IMR-90 (cell line): ENCODE data around the gene PARD3. TPM values are rescaled to one million over a fixed set of nuclear protein-coding genes. Genes with fewer than 3 reads are reported as not detected.

Experiments used
- ATAC-seq: fragments of 200-7000 bp; cut with Tn5 transposase; 2 replicates; pipeline ENCODE4 v1.9.1; 2020; ENCODE audit warnings: low read depth, mild to moderate bottlenecking, moderate library complexity
- BruUV-seq: library from RNA; stranded (reverse); fragments of 400-500 nt; replicated peaks from 2 replicates; lab custom pipeline; 2021; lab: Mats Ljungman, UMichigan
- CTCF ChIA-PET: fragments of 300-600 bp; formaldehyde crosslinking; extraction: SDS; loops from one replicate; lab custom pipeline; 2021; ENCODE audit warnings: antibody characterized with exemption; lab: Yijun Ruan, JAX
- POLR2A ChIA-PET: fragments of 300-600 bp; sonication (Branson Sonifier 250); formaldehyde crosslinking; loops from one replicate; lab custom pipeline; 2022; ENCODE audit warnings: antibody characterized with exemption; ENCODE audit not compliant: unreplicated experiment; lab: Charles Lee
- DNase-seq: peaks from one replicate; pipeline ENCODE4 v3.0.0; 2013
- H2AFZ ChIP-seq: replicated peaks from 2 replicates; pipeline ENCODE3; 2013; ENCODE audit warnings: low read length, mild to moderate bottlenecking; ENCODE audit not compliant: poor library complexity
- H2AK5ac ChIP-seq: 2 replicates; pipeline ENCODE4 v1.6.1; 2013; ENCODE audit warnings: low read depth, low read length, inconsistent platforms
- H2AK9ac ChIP-seq: replicated peaks from 2 replicates; pipeline ENCODE3; 2013; ENCODE audit warnings: mild to moderate bottlenecking, low read depth, low read length, moderate library complexity; ENCODE audit not compliant: poor library complexity
- H2BK120ac ChIP-seq: 2 replicates; pipeline ENCODE4 v1.6.1; 2013; ENCODE audit warnings: low read depth, low read length, inconsistent platforms
- H2BK15ac ChIP-seq: 3 replicates; pipeline ENCODE4 v1.6.1; 2013; ENCODE audit warnings: low read depth, low read length, inconsistent platforms
- H2BK20ac ChIP-seq: 2 replicates; pipeline ENCODE4 v1.6.1; 2013; ENCODE audit warnings: low read depth, mild to moderate bottlenecking, inconsistent platforms, low read length, moderate library complexity
- H2BK5ac ChIP-seq: 2 replicates; pipeline ENCODE4 v1.6.1; 2013; ENCODE audit warnings: mild to moderate bottlenecking, low read depth, low read length, inconsistent platforms; ENCODE audit not compliant: poor library complexity, severe bottlenecking
- H3K14ac ChIP-seq: replicated peaks from 2 replicates; pipeline ENCODE4 v1.6.1; 2013; ENCODE audit warnings: low read depth, low read length, inconsistent platforms
- H3K18ac ChIP-seq: 2 replicates; pipeline ENCODE4 v1.6.1; 2013; ENCODE audit warnings: low read depth, low read length, control low read depth
- H3K23ac ChIP-seq: 2 replicates; pipeline ENCODE4 v1.6.1; 2013; ENCODE audit warnings: low read depth, low read length, inconsistent platforms
- H3K27ac ChIP-seq: 2 replicates; pipeline ENCODE4 v1.5.1; 2013; ENCODE audit warnings: mild to moderate bottlenecking, control low read depth, low read length; ENCODE audit not compliant: insufficient read depth
- H3K27me3 ChIP-seq: 2 replicates; pipeline ENCODE4 v1.6.1; 2013; ENCODE audit warnings: low read length; ENCODE audit not compliant: control insufficient read depth, insufficient read depth
- H3K36me3 ChIP-seq: 2 replicates; pipeline ENCODE4 v1.6.1; 2013; ENCODE audit warnings: low read length, mixed read lengths; ENCODE audit not compliant: control insufficient read depth, insufficient read depth
- H3K4ac ChIP-seq: 2 replicates; pipeline ENCODE4 v1.6.1; 2013; ENCODE audit warnings: low read depth, low read length, inconsistent platforms
- H3K4me1 ChIP-seq: 2 replicates; pipeline ENCODE4 v1.6.1; 2013; ENCODE audit warnings: low read length, mixed read lengths; ENCODE audit not compliant: control insufficient read depth, insufficient read depth
- H3K4me2 ChIP-seq: 2 replicates; pipeline ENCODE4 v1.6.1; 2013; ENCODE audit warnings: low read depth, mild to moderate bottlenecking, control low read depth, low read length, moderate library complexity
- H3K4me3 ChIP-seq: 2 replicates; pipeline ENCODE4 v1.5.1; 2013; ENCODE audit warnings: low read depth, mild to moderate bottlenecking, control low read depth, low read length, moderate library complexity; ENCODE audit not compliant: insufficient read depth
- H3K56ac ChIP-seq: 2 replicates; pipeline ENCODE4 v1.6.1; 2013; ENCODE audit warnings: low read length, inconsistent platforms; ENCODE audit not compliant: insufficient read depth; ENCODE audit errors: extremely low read depth
- H3K79me1 ChIP-seq, 2 experiments: 2 replicates each; pipeline ENCODE4 v1.6.1; 2013; ENCODE audit warnings: low read length in 2 of 2, inconsistent platforms in 1 of 2, low read depth in 1 of 2
- H3K9ac ChIP-seq: 2 replicates; pipeline ENCODE4 v1.6.1; 2013; ENCODE audit warnings: low read depth, low read length, control low read depth
- H3K9me1 ChIP-seq: 2 replicates; pipeline ENCODE4 v1.6.1; 2013; ENCODE audit warnings: low read length, inconsistent platforms; ENCODE audit not compliant: insufficient read depth
- H3K9me3 ChIP-seq: 2 replicates; pipeline ENCODE4 v1.6.1; 2013; ENCODE audit warnings: low read length; ENCODE audit not compliant: control insufficient read depth, insufficient read depth
- H4K20me1 ChIP-seq: 2 replicates; pipeline ENCODE4 v1.6.1; 2013; ENCODE audit warnings: low read length, inconsistent platforms; ENCODE audit not compliant: insufficient read depth
- H4K5ac ChIP-seq: 2 replicates; pipeline ENCODE4 v1.6.1; 2013; ENCODE audit warnings: mild to moderate bottlenecking, low read depth, low read length, control low read depth
- H4K8ac ChIP-seq, 2 experiments: 2 replicates each; pipeline ENCODE4 v1.6.1; 2013; ENCODE audit warnings: low read depth in 2 of 2, low read length in 2 of 2, control low read depth in 1 of 2, inconsistent platforms in 1 of 2
- H4K91ac ChIP-seq: 2 replicates; pipeline ENCODE4 v1.6.1; 2013; ENCODE audit warnings: low read depth, low read length, inconsistent platforms; ENCODE audit not compliant: insufficient read depth
- BHLHE40 ChIP-seq: fragments of 150-350 bp; IDR thresholded peaks from 2 replicates; pipeline ENCODE4 v1.6.1; 2016; ENCODE audit warnings: mild to moderate bottlenecking, low read depth, low read length
- CEBPB ChIP-seq: IDR thresholded peaks from 2 replicates; pipeline ENCODE4 v1.6.1; 2012; ENCODE audit warnings: low read depth, low read length, improper control_type of control experiment
- MAFK ChIP-seq: IDR thresholded peaks from 2 replicates; pipeline ENCODE4 v1.6.1; 2012; ENCODE audit warnings: low read depth, low read length, improper control_type of control experiment
- MXI1 ChIP-seq: IDR thresholded peaks from 2 replicates; pipeline ENCODE4 v1.6.1; 2012; ENCODE audit warnings: low read depth, mild to moderate bottlenecking, low read length, moderate library complexity, borderline replicate concordance
- NFE2L2 ChIP-seq: fragments of 150-350 bp; IDR thresholded peaks from 2 replicates; pipeline ENCODE4 v1.6.1; 2016; ENCODE audit warnings: low read depth, mild to moderate bottlenecking, low read length
- RAD21 ChIP-seq: IDR thresholded peaks from 2 replicates; pipeline ENCODE4 v1.6.1; 2012; ENCODE audit warnings: low read length, improper control_type of control experiment
- RCOR1 ChIP-seq: IDR thresholded peaks from 2 replicates; pipeline ENCODE4 v1.6.1; 2012; ENCODE audit warnings: mild to moderate bottlenecking, low read length, improper control_type of control experiment; ENCODE audit not compliant: insufficient replicate concordance
- SMC3 ChIP-seq: fragments of 150-350 bp; IDR thresholded peaks from 2 replicates; pipeline ENCODE4 v1.6.1; 2016; ENCODE audit warnings: low read depth, mild to moderate bottlenecking, antibody characterized with exemption, low read length, moderate library complexity
- WGBS, 2 experiments: methylation state at CpG; one replicate each; pipeline versions ENCODE4 v1.1.5 to v1.1.7; 2013; ENCODE audit warnings: missing lambda C conversion rate in 2 of 2; ENCODE audit not compliant: insufficient read length in 1 of 2; ENCODE audit errors: extremely low coverage in 2 of 2; 5-methylcytosine and 5-hydroxymethylcytosine counted together
- dilution Hi-C: fragments of 300-500 bp; cut with HindIII; formaldehyde crosslinking; loops from one replicate; pipeline ENCODE4 v1.14.3; 2018; ENCODE audit warnings: low sequenced_read_pairs; ENCODE audit not compliant: unreplicated experiment
- in situ Hi-C: fragments of 300-500 bp; cut with MboI; formaldehyde crosslinking; loops from 3 replicates; pipeline ENCODE4 v1.14.3; 2019; ENCODE audit warnings: low sequenced_read_pairs, inconsistent platforms, mixed read lengths
- intact Hi-C: fragments of 100-400 bp; cut with micrococcal nuclease; formaldehyde crosslinking; loops from 2 replicates; pipeline ENCODE4 v1.10.0; 2022
- polyA plus RNA-seq, 3 experiments: library from polyadenylated mRNA; depleted of rRNA; stranded (reverse); fragments of >200 nt; gene quantifications; 2 replicates each; pipeline ENCODE4 v1.2.3, GENCODE V29; 2012; ENCODE audit warnings: low replicate concordance in 1 of 3
- total RNA-seq: library from RNA; depleted of rRNA; stranded (reverse); fragments of >200 nt; gene quantifications from 2 replicates; pipeline ENCODE4 v1.2.3, GENCODE V29; 2012

The PARD3 gene
- total and polyA plus RNA-seq, 2 of the 4 experiments (the other 2 are of a cell fraction): 14.6 to 37.5 TPM

DNA sequence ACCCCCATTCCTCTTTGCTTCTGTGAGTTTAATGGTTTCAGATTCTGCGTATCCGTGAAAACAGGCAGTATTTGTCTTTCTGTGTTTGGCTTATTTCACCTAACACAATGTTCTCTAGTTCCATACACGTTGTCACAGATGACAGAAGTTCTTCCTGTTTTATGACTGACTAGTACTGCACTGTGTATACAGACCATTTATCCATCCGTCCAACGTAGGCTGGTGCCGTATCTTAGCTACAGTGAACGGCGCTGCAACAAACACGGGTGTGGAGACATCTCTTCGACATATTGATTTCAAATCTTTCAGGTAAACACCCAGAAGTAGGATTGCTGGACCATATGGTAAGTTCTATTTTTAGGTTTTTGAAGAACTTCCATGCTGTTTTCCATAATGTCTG, 181.7 kb downstream of the PARD3 start:
- no peak overlapping the region for H3K14ac ChIP-seq
- no peak overlapping the region for H2AK9ac ChIP-seq
- peaks cover 8% of the 10 kb centered on the region for H4K20me1 ChIP-seq
- H2BK15ac ChIP-seq: no peak overlapping the region
- H3K36me3 ChIP-seq: no peaks in the 10 kb centered on the region
- H2AK5ac ChIP-seq: no peak overlapping the region
- dilution Hi-C loops (no loop called here), in situ Hi-C loops (loop anchor here (5.0 to 25.0 kb wide), 3 partner anchors 106 to 1301 kb away; partner anchors contain the start of gene NRP1), intact Hi-C loops (loop anchor here (10.0 kb wide), 2 partner anchors 419 to 729 kb away; no protein-coding TSS in a partner anchor)
- no peak overlapping the region for H2AFZ ChIP-seq
- no peak overlapping the region for H3K23ac ChIP-seq
- no peak overlapping the region for H2BK20ac ChIP-seq
- CTCF ChIA-PET: no interaction called here
- H3K27me3 ChIP-seq: no peaks in the 10 kb centered on the region
- no peak overlapping the region for H3K4me2 ChIP-seq
- WGBS, 2 experiments: 38% methylated on average over 1 of the region's 10 CpGs; no CpG with 5 or more reads in 1 of the 2 experiments
- H3K4ac ChIP-seq: no peak overlapping the region
- no TSS peak for BruUV-seq
- H4K8ac ChIP-seq: no peak overlapping the region
- POLR2A ChIA-PET: no interaction called here
- H4K91ac ChIP-seq: no peak overlapping the region
- ATAC-seq (no peak), DNase-seq (no peak)
- H3K79me1 ChIP-seq: peaks cover 13 to 32% of the 10 kb centered on the region in 2 experiments
- no peak overlapping the region for H4K5ac ChIP-seq
- H2BK120ac ChIP-seq: no peak overlapping the region
- H3K9me1 ChIP-seq: peaks cover 11% of the 10 kb centered on the region; the same call in 1 of the 2 replicates
- no peak overlapping the region for H3K4me3 ChIP-seq
- H3K27ac ChIP-seq: no peak overlapping the region
- no peaks in the 10 kb centered on the region for H3K4me1 ChIP-seq
- no peak overlapping the region for H3K9ac ChIP-seq
- no peaks in the 10 kb centered on the region for H3K9me3 ChIP-seq
- H3K56ac ChIP-seq: no peak overlapping the region
- H2BK5ac ChIP-seq: no peak overlapping the region
- H3K18ac ChIP-seq: no peak overlapping the region
- TF ChIP-seq SMC3 (no peak), CEBPB (no peak), MAFK (no peak), BHLHE40 (no peak), MXI1 (no peak), RAD21 (no peak), RCOR1 (no peak), NFE2L2 (no peak)
